ENCODE data around the gene FUT7.

Gene FUT7

DNA sequence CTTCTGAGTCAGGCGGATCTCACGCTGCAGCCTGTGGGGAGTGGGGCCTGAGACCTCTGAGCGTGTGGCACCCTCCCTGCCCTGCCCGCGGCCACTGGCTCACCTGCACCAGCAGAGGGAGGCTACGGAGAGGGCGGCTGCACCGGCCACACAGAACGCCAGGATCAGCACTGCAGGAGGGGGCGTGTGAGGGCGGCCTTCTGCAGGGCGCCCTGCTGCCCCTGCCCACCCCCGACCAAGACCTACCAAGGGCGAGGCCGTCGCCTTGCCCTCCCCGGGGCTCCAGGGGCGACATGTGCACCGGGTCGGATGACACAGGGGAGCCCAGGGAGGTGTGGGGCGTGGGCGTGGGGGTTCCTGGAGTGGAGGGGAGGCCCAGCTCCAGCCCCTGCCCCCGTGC is 8.7 kb upstream of the FUT7 start:
- POLR2A ChIA-PET = no interaction called here
- H3K4me3 ChIP-seq (ENCODE audit: low read depth, low read length) = no peak overlapping the region
- CTCF ChIA-PET = interaction anchor here (0.8 to 4.4 kb wide), 3 partner anchors 9 to 23 kb away, joined by 3 to 26 read pairs (median 5); partner anchors contain the start of gene FUT7
- TF ChIP-seq, protein P1, sequence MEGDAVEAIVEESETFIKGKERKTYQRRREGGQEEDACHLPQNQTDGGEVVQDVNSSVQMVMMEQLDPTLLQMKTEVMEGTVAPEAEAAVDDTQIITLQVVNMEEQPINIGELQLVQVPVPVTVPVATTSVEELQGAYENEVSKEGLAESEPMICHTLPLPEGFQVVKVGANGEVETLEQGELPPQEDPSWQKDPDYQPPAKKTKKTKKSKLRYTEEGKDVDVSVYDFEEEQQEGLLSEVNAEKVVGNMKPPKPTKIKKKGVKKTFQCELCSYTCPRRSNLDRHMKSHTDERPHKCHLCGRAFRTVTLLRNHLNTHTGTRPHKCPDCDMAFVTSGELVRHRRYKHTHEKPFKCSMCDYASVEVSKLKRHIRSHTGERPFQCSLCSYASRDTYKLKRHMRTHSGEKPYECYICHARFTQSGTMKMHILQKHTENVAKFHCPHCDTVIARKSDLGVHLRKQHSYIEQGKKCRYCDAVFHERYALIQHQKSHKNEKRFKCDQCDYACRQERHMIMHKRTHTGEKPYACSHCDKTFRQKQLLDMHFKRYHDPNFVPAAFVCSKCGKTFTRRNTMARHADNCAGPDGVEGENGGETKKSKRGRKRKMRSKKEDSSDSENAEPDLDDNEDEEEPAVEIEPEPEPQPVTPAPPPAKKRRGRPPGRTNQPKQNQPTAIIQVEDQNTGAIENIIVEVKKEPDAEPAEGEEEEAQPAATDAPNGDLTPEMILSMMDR (IDR thresholded peaks at IDR 0.05; ENCODE audit: insufficient read depth, low read length, missing control alignments) = no peak
- DNase-seq (ENCODE audit: low read depth, low spot score) = no peak

DNA sequence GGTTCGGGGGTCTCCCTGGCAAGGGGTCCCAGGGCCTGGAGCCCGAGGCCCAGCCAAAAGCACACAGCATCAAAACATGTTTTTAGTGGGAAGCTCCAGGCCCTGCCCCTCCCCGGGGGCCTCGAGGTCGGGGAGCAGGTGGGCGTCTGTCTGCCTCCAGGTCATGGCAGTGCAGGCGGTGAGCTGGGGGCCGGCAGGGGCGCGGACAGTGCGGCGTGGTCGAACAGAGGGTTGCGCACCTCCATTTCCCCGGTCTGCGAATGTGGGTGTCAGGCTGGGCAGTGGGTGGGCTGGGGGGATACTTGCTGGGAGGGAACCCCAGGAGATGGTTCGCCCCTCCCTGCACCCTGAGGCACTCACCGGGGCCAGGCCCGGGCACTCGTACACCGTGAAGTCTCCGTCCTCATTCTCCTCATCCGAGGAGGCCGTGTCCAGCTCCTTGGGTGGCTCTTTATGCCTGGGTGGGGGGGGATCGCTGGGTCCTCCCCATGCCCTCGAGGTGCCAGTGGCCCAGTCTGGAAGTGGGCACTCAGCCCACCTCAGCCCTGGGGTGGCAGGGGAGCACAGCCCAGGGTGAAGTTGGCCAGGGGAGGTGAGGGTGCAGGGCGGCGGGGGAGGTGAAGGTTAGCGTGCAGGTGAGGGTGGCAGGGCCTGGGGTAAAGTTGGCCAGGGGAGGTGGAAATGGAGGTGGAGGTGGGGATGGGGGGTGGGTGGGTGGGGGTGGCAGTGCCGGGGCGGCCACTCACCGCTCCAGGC is 7.9 kb upstream of the FUT7 start:
- DNase-seq (ENCODE audit: low read depth, low spot score) = no peak
- TF ChIP-seq, protein P1 (IDR thresholded peaks at IDR 0.05; ENCODE audit: insufficient read depth, low read length, missing control alignments) = no peak
- CTCF ChIA-PET = interaction anchor here (1.3 to 6.6 kb wide), 3 partner anchors 10 to 252 kb away, joined by 3 to 101 read pairs (median 26); partner anchors contain the start of gene TMEM141
- no peak overlapping the region for H3K4me3 ChIP-seq (ENCODE audit: low read depth, low read length)
- POLR2A ChIA-PET = no interaction called here

DNA sequence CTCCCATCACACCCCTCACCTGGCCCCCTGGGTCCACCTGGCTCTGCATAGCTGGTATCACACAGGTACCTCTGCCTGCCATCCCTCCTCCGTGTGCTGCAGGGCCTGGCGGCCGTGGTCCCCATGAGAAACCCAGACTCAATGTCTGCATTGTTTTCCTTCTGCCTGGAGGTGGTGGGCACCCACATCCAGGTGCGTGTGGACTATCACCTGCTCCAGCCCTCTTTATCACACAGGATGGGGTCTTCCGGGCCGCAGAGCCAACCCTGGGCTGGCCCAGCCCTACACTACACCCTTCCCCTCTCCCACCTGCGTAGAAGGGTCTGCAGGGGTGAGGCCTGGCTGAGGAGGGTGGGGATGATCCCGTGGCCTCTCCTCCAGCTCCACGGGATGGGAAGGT is 7.0 kb upstream of the FUT7 start:
- TF ChIP-seq, protein P1 (IDR thresholded peaks at IDR 0.05; ENCODE audit: insufficient read depth, low read length, missing control alignments) = no peak
- no peak for DNase-seq (ENCODE audit: low read depth, low spot score)
- POLR2A ChIA-PET = no interaction called here
- CTCF ChIA-PET = interaction anchor here (1.3 to 6.6 kb wide), 6 partner anchors 8 to 251 kb away, joined by 3 to 148 read pairs (median 68); partner anchors contain the start of genes C8G, FBXW5, NPDC1 and TMEM141
- H3K4me3 ChIP-seq (ENCODE audit: low read depth, low read length) = no peak overlapping the region

DNA sequence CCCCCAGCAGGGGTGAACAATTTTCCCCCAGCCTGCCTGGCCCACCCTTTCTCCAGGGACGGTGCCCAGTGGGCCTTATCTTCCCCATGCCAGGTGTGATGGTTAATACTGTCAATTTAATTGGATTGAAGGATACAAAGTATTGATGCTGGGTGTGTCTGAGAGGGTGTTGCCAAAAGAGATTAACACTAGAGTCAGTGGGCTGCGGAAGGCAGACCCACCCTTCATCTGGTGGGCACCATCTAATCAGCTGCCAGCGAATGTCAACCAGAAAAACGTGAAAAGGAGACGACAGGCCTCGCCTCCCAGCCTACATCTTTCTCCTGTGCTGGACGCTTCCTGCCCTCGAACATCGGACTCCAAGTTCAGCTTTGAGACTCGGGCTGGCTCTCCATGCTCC is 5.6 kb upstream of the FUT7 start:
- POLR2A ChIA-PET = no interaction called here
- CTCF ChIA-PET = interaction anchor here (1.6 to 14.2 kb wide), 8 partner anchors 8 to 254 kb away, joined by 4 to 310 read pairs (median 68); partner anchors contain the start of genes AJM1, C8G, ENTPD2 and FBXW5

DNA sequence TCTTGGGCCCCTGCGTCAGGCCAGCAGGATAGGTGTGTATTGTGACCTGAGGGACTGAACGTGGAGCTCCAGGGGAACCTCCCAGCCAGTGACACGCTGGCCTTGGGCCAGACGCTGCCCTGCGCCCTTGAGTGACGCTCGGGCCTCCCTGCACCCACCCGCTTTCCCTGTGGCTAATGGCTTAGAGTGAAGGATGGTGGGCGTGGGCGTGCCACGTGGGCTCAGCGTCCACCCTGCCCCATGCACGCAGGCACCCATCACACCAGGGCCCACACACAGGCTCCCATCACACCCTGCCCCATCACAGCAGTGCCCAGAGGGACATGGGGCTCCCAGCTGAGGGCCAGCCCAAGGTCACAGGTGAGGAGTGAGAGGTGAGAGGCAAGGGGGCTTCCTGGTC is 5.1 kb upstream of the FUT7 start:
- CTCF ChIA-PET = interaction anchor here (1.6 to 14.2 kb wide), 8 partner anchors 8 to 254 kb away, joined by 4 to 310 read pairs (median 68); partner anchors contain the start of genes AJM1, C8G, ENTPD2 and FBXW5
- DNase-seq (ENCODE audit: low read depth, low spot score) = no peak
- TF ChIP-seq, protein P1 (IDR thresholded peaks at IDR 0.05; ENCODE audit: insufficient read depth, low read length, missing control alignments) = no peak
- POLR2A ChIA-PET = no interaction called here
- H3K4me3 ChIP-seq (ENCODE audit: low read depth, low read length) = no peak overlapping the region

More for the DNA sequence above, 5.6 kb upstream of the FUT7 start:
- H3K4me3 ChIP-seq (ENCODE audit: low read depth, low read length) = no peak overlapping the region
- no peak for DNase-seq (ENCODE audit: low read depth, low spot score)
- TF ChIP-seq, protein P1 (IDR thresholded peaks at IDR 0.05; ENCODE audit: insufficient read depth, low read length, missing control alignments) = no peak

DNA sequence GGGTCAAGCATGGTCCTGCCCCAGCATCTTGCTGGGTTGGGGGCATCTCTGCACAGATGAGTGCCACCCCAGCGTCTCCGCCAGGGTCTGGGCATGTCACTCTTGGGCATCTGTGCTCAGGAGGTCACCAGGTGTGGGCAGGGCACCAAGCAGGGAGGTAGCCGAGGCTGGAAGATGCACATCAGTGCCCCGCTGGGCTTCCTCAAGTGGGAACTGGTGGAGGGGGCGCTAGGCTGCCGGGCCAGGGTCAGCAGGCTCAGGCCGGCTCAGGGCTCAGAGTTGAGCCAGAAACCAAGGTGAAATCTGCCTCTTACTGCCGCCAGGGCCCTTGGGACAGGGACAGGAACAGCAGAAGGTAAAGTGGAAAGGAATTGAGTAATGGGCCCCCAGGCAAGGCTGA is 4.0 kb upstream of the FUT7 start:
- CTCF ChIA-PET = interaction anchor here (0.6 to 14.2 kb wide), 32 partner anchors 8 to 257 kb away, joined by 3 to 310 read pairs (median 4); partner anchors contain the start of genes AJM1, C8G, ENTPD2 and FBXW5
- POLR2A ChIA-PET = interaction anchor here (1.1 to 2.2 kb wide), 3 partner anchors 11 to 189 kb away, joined by 3 to 13 read pairs (median 3); no protein-coding TSS in a partner anchor
- no peak overlapping the region for H3K4me3 ChIP-seq (ENCODE audit: low read depth, low read length)
- DNase-seq (ENCODE audit: low read depth, low spot score) = no peak
- TF ChIP-seq, protein P1 (IDR thresholded peaks at IDR 0.05; ENCODE audit: insufficient read depth, low read length, missing control alignments) = no peak
